ENCODE results near the gene MRPL12. TPM values are rescaled to one million over a fixed set of nuclear protein-coding genes. Genes with fewer than 3 reads are reported as not detected.

Gene MRPL12
- total RNA-seq, 1 donor from 2014 or later = 57.7 TPM

GRCh38 chr17:81741049-81741593 lies 38.0 kb downstream of the MRPL12 start:
- Mint-ChIP-seq H3K36me3 (ENCODE audit: unreplicated experiment) (no peaks in the 10 kb centered on the region), H3K9me3 (ENCODE audit: unreplicated experiment) (peaks cover 2% of the 10 kb centered on the region), H3K4me3 (ENCODE audit: unreplicated experiment) (no peak overlapping the region), H3K27me3 (ENCODE audit: unreplicated experiment) (peaks cover 8% of the 10 kb centered on the region), H3K27ac (ENCODE audit: unreplicated experiment) (no peak overlapping the region), H3K4me1 (ENCODE audit: low read depth, unreplicated experiment) (no peaks in the 10 kb centered on the region)
- TF ChIP-seq CTCF (IDR thresholded peaks at IDR 0.05; ENCODE audit: partially characterized antibody, unreplicated experiment) = no peak
- DNase-seq = no peak

- H3K27me3 Mint-ChIP-seq (ENCODE audit: unreplicated experiment) = peaks cover 8% of the 10 kb centered on the region
- DNase-seq = no peak
- peaks cover 2% of the 10 kb centered on the region for H3K9me3 Mint-ChIP-seq (ENCODE audit: unreplicated experiment)
- H3K36me3 Mint-ChIP-seq (ENCODE audit: unreplicated experiment) = no peaks in the 10 kb centered on the region
- H3K4me1 Mint-ChIP-seq (ENCODE audit: low read depth, unreplicated experiment) = no peaks in the 10 kb centered on the region
- H3K4me3 Mint-ChIP-seq (ENCODE audit: unreplicated experiment) = peak overlapping the region; percentile 65
- no peak for TF ChIP-seq CTCF (IDR thresholded peaks at IDR 0.05; ENCODE audit: partially characterized antibody, unreplicated experiment)
- no peak overlapping the region for H3K27ac Mint-ChIP-seq (ENCODE audit: unreplicated experiment)
Measured at GRCh38 chr17:81741594-81742452, 38.7 kb downstream of the MRPL12 start.

Small RNA genes within 50 kb of the gene (microRNA-seq; reads per million reads assigned to microRNA genes)
- 6.9 reads per million, percentile 39 among the genes with 10 or more reads in this experiment for gene MIR6786 (ENCODE audit: unreplicated experiment)

Other genes with a start within 250 kb of the MRPL12 start
- gene ACTG1, start 190.6 kb upstream of the MRPL12 start, total RNA-seq (ENCODE audit: unreplicated experiment) = 5,342 TPM
- 6.1 TPM for gene FSCN2, start 175.0 kb upstream of the MRPL12 start, total RNA-seq (ENCODE audit: unreplicated experiment)
- 56.5 TPM for gene FAAP100, start 151.0 kb upstream of the MRPL12 start, total RNA-seq (ENCODE audit: unreplicated experiment)
- gene NPLOC4, start 66.3 kb upstream of the MRPL12 start, total RNA-seq (ENCODE audit: unreplicated experiment) = 137 TPM
- not detected for gene TSPAN10, start 66.2 kb upstream of the MRPL12 start, total RNA-seq (ENCODE audit: unreplicated experiment)
- gene PDE6G, start 46.8 kb upstream of the MRPL12 start, total RNA-seq (ENCODE audit: unreplicated experiment) = not detected
- gene OXLD1, start 36.8 kb upstream of the MRPL12 start, total RNA-seq (ENCODE audit: unreplicated experiment) = 24.7 TPM
- 33.8 TPM for gene CCDC137, start 36.6 kb upstream of the MRPL12 start, total RNA-seq (ENCODE audit: unreplicated experiment)
- gene ARL16, start 19.6 kb upstream of the MRPL12 start, total RNA-seq (ENCODE audit: unreplicated experiment) = 55.2 TPM
- 167 TPM for gene HGS, start 19.4 kb upstream of the MRPL12 start, total RNA-seq (ENCODE audit: unreplicated experiment)
- gene SLC25A10, start 8.9 kb downstream of the MRPL12 start, total RNA-seq (ENCODE audit: unreplicated experiment) = 60.8 TPM
- 6.7 TPM for gene GCGR, start 100.8 kb downstream of the MRPL12 start, total RNA-seq (ENCODE audit: unreplicated experiment)
- 218 TPM for gene MCRIP1, start 129.9 kb downstream of the MRPL12 start, total RNA-seq (ENCODE audit: unreplicated experiment)
- 0.81 TPM for gene PPP1R27, start 131.7 kb downstream of the MRPL12 start, total RNA-seq (ENCODE audit: unreplicated experiment)
- 259 TPM for gene P4HB, start 157.2 kb downstream of the MRPL12 start, total RNA-seq (ENCODE audit: unreplicated experiment)
- 432 TPM for gene ARHGDIA, start 168.0 kb downstream of the MRPL12 start, total RNA-seq (ENCODE audit: unreplicated experiment)
- gene ALYREF, start 188.2 kb downstream of the MRPL12 start, total RNA-seq (ENCODE audit: unreplicated experiment) = 80.6 TPM
- gene ANAPC11, start 188.4 kb downstream of the MRPL12 start, total RNA-seq (ENCODE audit: unreplicated experiment) = 118 TPM
- 0.96 TPM for gene NPB, start 198.9 kb downstream of the MRPL12 start, total RNA-seq (ENCODE audit: unreplicated experiment)
- 63.0 TPM for gene PCYT2, start 208.0 kb downstream of the MRPL12 start, total RNA-seq (ENCODE audit: unreplicated experiment)
- gene SIRT7, start 214.8 kb downstream of the MRPL12 start, total RNA-seq (ENCODE audit: unreplicated experiment) = 38.7 TPM
- gene MAFG, start 224.4 kb downstream of the MRPL12 start, total RNA-seq (ENCODE audit: unreplicated experiment) = 30.6 TPM
- 68.1 TPM for gene PYCR1, start 233.9 kb downstream of the MRPL12 start, total RNA-seq (ENCODE audit: unreplicated experiment)
- 0.69 TPM for gene MYADML2, start 243.9 kb downstream of the MRPL12 start, total RNA-seq (ENCODE audit: unreplicated experiment)